WTC11 (cell line): ENCODE results near the gene ITGA11. TPM values are rescaled to one million over a fixed set of nuclear protein-coding genes. Genes with fewer than 3 reads are reported as not detected.

Experiments
- ATAC-seq: fragments of 200-7000 bp; cut with Tn5 transposase; 2 replicates; pipeline ENCODE4 v1.10.0; 2021; ENCODE audit warnings: mild to moderate bottlenecking, moderate library complexity
- CTCF ChIA-PET: fragments of 300-600 bp; sonication (Branson Sonifier 250); formaldehyde crosslinking; loops from one replicate; lab custom pipeline; 2021; ENCODE audit warnings: antibody characterized with exemption; lab: Charles Lee
- POLR2A ChIA-PET: fragments of 350-600 bp; sonication (Branson Sonifier 250); formaldehyde crosslinking; loops from one replicate; lab custom pipeline; 2021; ENCODE audit warnings: antibody characterized with exemption; lab: Charles Lee
- DNase-seq: peaks from one replicate; pipeline ENCODE4 v3.0.0; 2021; ENCODE audit warnings: low spot score
- H3K27ac Mint-ChIP-seq: 2 replicates; pipeline ENCODE4 v1.8.0; 2021; ENCODE audit warnings: mixed read lengths
- H3K27me3 Mint-ChIP-seq: 2 replicates; pipeline ENCODE4 v1.8.0; 2021; ENCODE audit warnings: low read depth, mild to moderate bottlenecking, moderate library complexity, mixed read lengths
- H3K36me3 Mint-ChIP-seq: 2 replicates; pipeline ENCODE4 v1.8.0; 2021; ENCODE audit warnings: mixed read lengths
- H3K4me1 Mint-ChIP-seq: 2 replicates; pipeline ENCODE4 v1.8.0; 2022; ENCODE audit warnings: mixed read lengths
- H3K4me3 Mint-ChIP-seq: 2 replicates; pipeline ENCODE4 v1.8.0; 2021; ENCODE audit warnings: mild to moderate bottlenecking, moderate library complexity, mixed read lengths
- H3K9me3 Mint-ChIP-seq: 2 replicates; pipeline ENCODE4 v1.8.0; 2021; ENCODE audit warnings: mixed read lengths
- ATF2 ChIP-seq: sonication (generic); formaldehyde crosslinking; IDR thresholded peaks from 2 replicates; pipeline ENCODE4 v1.8.1; 2022; ENCODE audit warnings: low read depth, missing genetic modification reagents, borderline replicate concordance
- ATF6 ChIP-seq: sonication (generic); formaldehyde crosslinking; IDR thresholded peaks from 2 replicates; pipeline ENCODE4 v1.8.1; 2023; ENCODE audit warnings: mild to moderate bottlenecking, missing genetic modification reagents
- CBFB ChIP-seq: sonication (generic); formaldehyde crosslinking; IDR thresholded peaks from 2 replicates; pipeline ENCODE4 v1.8.1; 2022; ENCODE audit warnings: mild to moderate bottlenecking, low read depth, missing genetic modification reagents
- CREM ChIP-seq: sonication (generic); formaldehyde crosslinking; IDR thresholded peaks from 2 replicates; pipeline ENCODE4 v1.8.1; 2022; ENCODE audit warnings: mild to moderate bottlenecking, missing genetic modification reagents, moderate library complexity
- E2F4 ChIP-seq: sonication (generic); formaldehyde crosslinking; IDR thresholded peaks from 2 replicates; pipeline ENCODE4 v1.8.1; 2022; ENCODE audit warnings: low read depth, mild to moderate bottlenecking, moderate library complexity, missing genetic modification reagents, borderline replicate concordance
- E2F5 ChIP-seq: sonication (generic); formaldehyde crosslinking; IDR thresholded peaks from 2 replicates; pipeline ENCODE4 v1.8.1; 2022; ENCODE audit warnings: mild to moderate bottlenecking, moderate library complexity, missing genetic modification reagents
- EMX1 ChIP-seq: fragments of 250-450 bp; sonication (Bioruptor Pico); IDR thresholded peaks from 2 replicates; pipeline ENCODE4 v1.8.0; 2021; ENCODE audit warnings: mild to moderate bottlenecking
- HMGXB4 ChIP-seq: sonication (generic); formaldehyde crosslinking; IDR thresholded peaks from 2 replicates; pipeline ENCODE4 v1.8.1; 2023; ENCODE audit warnings: mild to moderate bottlenecking, moderate library complexity, missing genetic modification reagents
- JAZF1 ChIP-seq: fragments of 250-450 bp; sonication (Bioruptor Pico); IDR thresholded peaks from 2 replicates; pipeline ENCODE4 v1.9.0; 2021; ENCODE audit warnings: moderate library complexity, mild to moderate bottlenecking, inconsistent platforms
- NFE2L1 ChIP-seq: sonication (generic); formaldehyde crosslinking; IDR thresholded peaks from 2 replicates; pipeline ENCODE4 v1.8.1; 2023; ENCODE audit warnings: missing genetic modification reagents
- NR1H2 ChIP-seq: sonication (generic); formaldehyde crosslinking; IDR thresholded peaks from 2 replicates; pipeline ENCODE4 v1.9.0; 2021; ENCODE audit warnings: mild to moderate bottlenecking, moderate library complexity, missing genetic modification reagents
- OVOL2 ChIP-seq: fragments of 250-450 bp; sonication (Bioruptor Pico); IDR thresholded peaks from 2 replicates; pipeline ENCODE4 v1.9.0; 2021; ENCODE audit warnings: mild to moderate bottlenecking, borderline replicate concordance
- RORB ChIP-seq: fragments of 250-450 bp; sonication (Bioruptor Pico); IDR thresholded peaks from 2 replicates; pipeline ENCODE4 v1.9.0; 2021; ENCODE audit warnings: mild to moderate bottlenecking
- SMAD3 ChIP-seq: sonication (generic); formaldehyde crosslinking; IDR thresholded peaks from 2 replicates; pipeline ENCODE4 v1.8.0; 2022; ENCODE audit warnings: missing genetic modification reagents, mild to moderate bottlenecking, borderline replicate concordance
- SOX15 ChIP-seq: fragments of 250-450 bp; sonication (Bioruptor Pico); IDR thresholded peaks from 2 replicates; pipeline ENCODE4 v1.9.0; 2021; ENCODE audit warnings: mild to moderate bottlenecking
- ZBTB43 ChIP-seq: sonication (generic); formaldehyde crosslinking; IDR thresholded peaks from 2 replicates; pipeline ENCODE4 v1.8.1; 2023; ENCODE audit warnings: mild to moderate bottlenecking, missing genetic modification reagents
- ZNF121 ChIP-seq: sonication (generic); formaldehyde crosslinking; IDR thresholded peaks from 2 replicates; pipeline ENCODE4 v1.8.0; 2023; ENCODE audit warnings: missing genetic modification reagents
- ZNF138 ChIP-seq: sonication (generic); formaldehyde crosslinking; conservative IDR thresholded peaks from 2 replicates; pipeline ENCODE4 v1.8.1; 2022; ENCODE audit warnings: mild to moderate bottlenecking, moderate library complexity, missing genetic modification reagents
- ZNF425 ChIP-seq: fragments of 250-450 bp; sonication (Bioruptor Pico); conservative IDR thresholded peaks from 2 replicates; pipeline ENCODE4 v1.9.0; 2021; ENCODE audit warnings: mild to moderate bottlenecking
- total RNA-seq: library from RNA; stranded (reverse); gene quantifications from 3 replicates; pipeline ENCODE4 v1.2.3, GENCODE V29; 2021

Gene ITGA11
- total RNA-seq, 1 experiment from 2014 or later, result 0.15 TPM

- Mint-ChIP-seq H3K4me1 (no peaks in the 10 kb centered on the region), H3K4me3 (no peak overlapping the region), H3K27me3 (peaks cover under 1% of the 10 kb centered on the region; the same call in 1 of the 2 replicates), H3K27ac (no peak overlapping the region), H3K9me3 (peaks cover 5% of the 10 kb centered on the region; the same call in 1 of the 2 replicates), H3K36me3 (no peaks in the 10 kb centered on the region)
- no peak for ATAC-seq
- DNase-seq, result no peak
- ChIA-PET POLR2A (no interaction called here), CTCF (interaction anchor here (1.0 to 1.9 kb wide), 2 partner anchors 11 to 14 kb away, joined by 4 to 5 read pairs; no protein-coding TSS in a partner anchor)
- TF ChIP-seq RORB (CRISPR knock-in tag), result no peak
- no peak for TF ChIP-seq EMX1
- TF ChIP-seq ZNF425, result no peak
- TF ChIP-seq HMGXB4, result no peak
- no peak for TF ChIP-seq E2F4 (CRISPR knock-in tag)
- no peak for TF ChIP-seq ZNF121 (CRISPR knock-in tag)
- TF ChIP-seq ZNF138 (CRISPR knock-in tag), result no peak
- no peak for TF ChIP-seq SMAD3
- TF ChIP-seq NR1H2 (CRISPR knock-in tag), result no peak
- TF ChIP-seq ZBTB43 (CRISPR knock-in tag), result no peak
- no peak for TF ChIP-seq NFE2L1 (CRISPR knock-in tag)
- no peak for TF ChIP-seq ATF6 (CRISPR knock-in tag)
- no peak for TF ChIP-seq JAZF1 (CRISPR knock-in tag)
- no peak for TF ChIP-seq E2F5 (CRISPR knock-in tag)
- TF ChIP-seq SOX15 (CRISPR knock-in tag), result no peak
- TF ChIP-seq CREM, result no peak
- TF ChIP-seq CBFB, result no peak
- TF ChIP-seq ATF2 (CRISPR knock-in tag), result no peak
- no peak for TF ChIP-seq OVOL2 (CRISPR knock-in tag)
Observed at GRCh38 chr15:68378595-68378994, 53.4 kb downstream of the ITGA11 start.
